Muscle of back (tissue), 13 donors: ENCODE measurements around the gene KRTAP6-2. TPM values are rescaled to one million over a fixed set of nuclear protein-coding genes. Genes with fewer than 3 reads are reported as not detected.
A peak's percentile ranks its signal among the peaks of the same experiment; 100 is the strongest.

ENCODE experiments used
- DNase-seq, 3 donors: peaks; one replicate each; pipeline versions ENCODE4 v3.0.0 to v3.0.0-alpha.2; 2013
- long read RNA-seq, 9 donors: transcript quantifications; one replicate each; lab custom pipeline, GENCODE V29; 2026
- polyA plus RNA-seq, 10 donors: library from polyadenylated mRNA; unstranded; fragments of 120-200 nt; gene quantifications; one replicate each; pipeline ENCODE4 v1.2.1, GENCODE V29; 2013; ENCODE audit not compliant: insufficient read length in 10 of 10

Gene KRTAP6-2, protein sequence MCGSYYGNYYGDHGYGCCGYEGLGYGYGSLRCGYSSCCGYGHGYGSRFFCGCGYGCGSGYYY
- polyA plus RNA-seq, result not detected
- long read RNA-seq, donor 1, result 0 reads
- long read RNA-seq, donor 2, result 0 reads
- long read RNA-seq, donor 3, result 0 reads
- long read RNA-seq, donor 4, partial matches to known transcripts, result 0 of 1 reads
- long read RNA-seq, donor 4, other reads (novel, unspliced or antisense), result 0 of 1 reads
- long read RNA-seq, donor 5, result 0 reads
- long read RNA-seq, donor 6, result 0 reads
- long read RNA-seq, donor 7, result 0 reads
- long read RNA-seq, donor 8, result 0 reads
- long read RNA-seq, donor 9, result 0 reads

DNA sequence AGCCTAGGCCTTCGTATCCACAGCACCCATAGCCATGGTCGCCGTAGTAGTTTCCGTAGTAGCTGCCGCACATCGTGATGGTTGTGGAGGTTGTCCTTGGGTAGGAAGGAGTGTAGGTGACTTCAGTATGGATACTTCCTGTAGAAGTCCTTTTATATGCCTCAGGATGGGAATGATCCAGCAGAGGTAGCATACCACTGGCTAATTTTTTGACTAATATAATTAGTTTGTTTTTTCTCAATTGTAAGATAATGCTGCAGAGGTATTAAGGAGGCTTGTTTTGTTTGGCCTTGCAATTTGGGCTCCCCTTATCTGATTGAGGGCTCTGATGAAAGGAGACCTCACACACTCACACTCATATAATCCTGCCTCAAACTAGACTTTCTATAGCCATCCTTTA is at the start of gene KRTAP6-2:
KRTAP6-2 (minus strand) TSS at position 101 of the 400 bp plus-strand sequence; CDS start at position 73, 28 bp downstream.
- DNase-seq, result no peak

DNA sequence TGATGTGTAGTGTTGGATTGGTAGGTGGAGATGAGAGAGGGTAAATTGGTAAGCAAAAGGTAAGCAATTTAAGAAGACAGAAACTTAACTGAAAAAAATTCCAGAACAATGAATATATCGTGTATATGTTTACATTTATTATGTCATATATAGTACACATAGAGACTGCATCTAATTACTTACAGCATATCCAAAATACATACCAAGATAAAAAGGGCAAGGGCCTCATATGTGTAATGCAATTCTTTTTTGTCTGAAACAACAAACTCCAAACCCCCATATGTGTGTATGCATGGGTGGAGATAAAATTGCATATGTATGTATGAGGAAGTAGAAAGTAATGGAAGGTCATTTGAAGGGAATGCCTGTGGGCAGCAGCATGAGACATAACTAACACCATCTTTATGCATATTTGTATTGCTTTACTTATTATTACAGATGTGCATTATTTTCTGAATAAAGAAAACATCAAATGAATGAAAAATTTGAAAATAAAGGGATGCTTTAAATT is 48.3 kb upstream of the KRTAP6-2 start:
- no peak for DNase-seq

GRCh38 chr21:30642564-30642963 is 43.9 kb upstream of the KRTAP6-2 start, which contains the start of gene KRTAP20-3:
TSS of gene KRTAP20-3 (plus strand) at chr21:30642864.
- DNase-seq, result no peak

DNA sequence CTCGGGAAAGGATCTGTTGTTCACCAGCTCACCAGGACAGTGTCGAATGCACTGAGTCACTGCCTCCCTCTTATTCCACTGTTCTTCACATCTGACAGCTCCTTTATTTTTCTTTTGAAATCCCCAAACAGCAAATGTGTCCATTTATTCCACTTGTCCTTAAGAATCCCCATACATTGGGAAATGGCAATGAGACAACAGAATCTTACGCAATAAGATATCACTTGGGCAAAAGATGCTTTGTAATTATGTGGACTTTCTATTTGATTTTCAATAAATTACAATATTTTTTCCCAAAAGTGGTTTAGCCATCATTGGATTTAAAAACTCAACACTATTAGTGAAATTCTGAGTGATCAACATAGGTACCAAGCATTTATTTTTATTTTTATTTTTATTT is 40.0 kb upstream of the KRTAP6-2 start:
- no peak for DNase-seq

DNA sequence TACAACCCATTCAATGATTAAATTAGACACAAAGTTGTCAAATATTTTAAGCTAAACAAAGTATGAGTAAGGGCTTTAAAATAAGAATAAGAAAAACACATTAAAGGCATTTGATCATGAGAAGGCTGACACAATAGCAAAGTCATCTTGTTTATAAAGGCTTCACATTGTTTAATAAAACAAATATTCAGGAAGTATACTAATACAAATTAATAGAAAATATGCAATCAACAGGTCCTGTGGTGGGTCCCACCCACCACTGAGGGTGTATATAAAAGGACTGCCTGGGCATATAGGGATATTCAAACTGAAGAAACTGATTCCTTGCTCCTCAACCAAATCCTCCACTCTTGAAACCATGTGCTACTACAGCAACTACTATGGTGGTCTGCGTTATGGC is 36.2 kb upstream of the KRTAP6-2 start, which contains the start of gene KRTAP20-2:
KRTAP20-2 (plus strand) TSS at position 301 of the 400 bp plus-strand sequence; CDS start at position 359, 58 bp downstream.
- DNase-seq, result no peak

GRCh38 chr21:30629200-30629599 is 30.5 kb upstream of the KRTAP6-2 start:
- DNase-seq, result peak in 1 of 3 donors; percentile 3

DNA sequence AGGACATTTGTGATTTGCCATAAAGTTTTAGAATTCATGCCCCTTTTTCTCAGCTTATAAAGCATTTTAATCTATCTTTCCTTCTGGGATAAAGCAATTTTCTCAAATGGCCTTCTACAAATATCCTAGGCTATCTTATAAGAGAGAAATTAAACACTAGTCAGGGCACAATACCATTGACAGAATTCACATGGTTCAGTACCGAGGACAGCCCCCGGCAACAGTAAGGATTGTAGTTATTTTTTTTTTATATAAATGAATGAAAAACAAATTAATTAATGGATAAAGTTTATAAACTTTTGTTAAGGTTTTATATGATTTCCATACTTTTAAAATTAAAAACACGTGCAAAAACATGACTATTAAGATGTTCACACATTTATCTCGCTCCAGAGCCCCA is 29.4 kb upstream of the KRTAP6-2 start:
- no peak for DNase-seq

DNA sequence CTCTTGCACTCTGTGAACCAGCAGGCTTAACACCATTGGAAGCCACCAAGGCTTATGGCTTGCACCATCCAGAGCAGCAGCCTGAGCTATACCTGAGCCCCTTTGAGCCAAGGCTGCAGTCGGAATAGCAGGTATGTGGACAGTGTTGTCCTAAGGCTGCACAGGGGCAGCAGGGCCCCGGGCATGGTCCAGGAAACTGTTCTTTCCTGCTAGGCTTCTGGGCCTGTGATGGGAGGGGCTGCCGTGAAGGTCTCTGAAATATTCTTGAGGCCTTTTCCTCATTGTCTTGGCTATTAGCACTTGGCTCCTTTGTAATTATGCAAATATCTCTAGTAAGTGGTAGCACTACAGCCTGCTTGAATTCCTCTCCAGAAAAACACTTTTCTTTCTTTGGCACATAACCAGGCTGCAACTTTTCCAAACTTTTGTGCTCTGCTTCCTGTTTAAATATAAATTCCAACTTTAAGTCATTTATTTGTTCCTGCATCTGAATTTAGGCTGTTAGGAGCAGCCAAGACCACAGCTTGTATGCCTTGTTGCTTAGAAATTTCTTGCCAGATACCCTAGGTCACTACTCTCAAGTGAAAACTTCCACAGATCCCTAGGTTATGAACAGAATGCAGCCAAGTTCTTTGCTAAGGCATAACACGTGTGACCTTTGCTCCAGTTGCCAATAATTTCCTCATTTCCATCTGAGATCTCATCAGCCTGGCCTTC is 26.9 kb upstream of the KRTAP6-2 start:
- peak in 2 of 3 donors; percentile 16 to 37 for DNase-seq

- no peak for DNase-seq
Observed at GRCh38 chr21:30623362-30623761, 24.7 kb upstream of the KRTAP6-2 start.

GRCh38 chr21:30620522-30620921 is 21.8 kb upstream of the KRTAP6-2 start, which contains the start of gene KRTAP20-4:
TSS of gene KRTAP20-4 (plus strand) at chr21:30620627.
- DNase-seq, result no peak

GRCh38 chr21:30620080-30620479 is 21.4 kb upstream of the KRTAP6-2 start:
- DNase-seq, result no peak

DNA sequence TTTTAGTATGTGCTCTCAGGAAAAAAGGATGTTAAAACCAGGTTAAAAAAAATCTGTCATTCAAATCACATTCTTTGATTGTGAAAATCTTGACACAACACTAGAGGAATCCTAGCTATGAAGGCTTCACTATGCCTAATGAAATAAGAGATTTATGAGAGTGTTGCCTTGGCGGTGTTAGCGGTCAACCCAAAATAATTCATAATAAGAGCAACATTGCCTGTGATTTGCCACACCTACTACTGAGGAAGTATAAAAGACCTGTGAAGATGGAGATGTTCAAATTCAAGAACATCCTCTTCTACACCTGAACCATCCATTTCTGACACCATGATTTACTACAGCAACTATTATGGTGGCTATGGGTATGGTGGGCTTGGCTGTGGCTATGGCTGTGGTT is 17.4 kb upstream of the KRTAP6-2 start, which contains the start of gene KRTAP20-1:
KRTAP20-1 (plus strand) TSS at position 301 of the 400 bp plus-strand sequence; CDS start at position 331, 30 bp downstream.
- DNase-seq, result no peak

- no peak for DNase-seq
Observed at GRCh38 chr21:30615199-30615598, 16.5 kb upstream of the KRTAP6-2 start.

- no peak for DNase-seq
Observed at GRCh38 chr21:30613836-30614235, 15.1 kb upstream of the KRTAP6-2 start, which contains the start of gene KRTAP6-1. TSS of gene KRTAP6-1 (minus strand) at chr21:30613930. CDS start at chr21:30613904, 26 bp downstream.

DNA sequence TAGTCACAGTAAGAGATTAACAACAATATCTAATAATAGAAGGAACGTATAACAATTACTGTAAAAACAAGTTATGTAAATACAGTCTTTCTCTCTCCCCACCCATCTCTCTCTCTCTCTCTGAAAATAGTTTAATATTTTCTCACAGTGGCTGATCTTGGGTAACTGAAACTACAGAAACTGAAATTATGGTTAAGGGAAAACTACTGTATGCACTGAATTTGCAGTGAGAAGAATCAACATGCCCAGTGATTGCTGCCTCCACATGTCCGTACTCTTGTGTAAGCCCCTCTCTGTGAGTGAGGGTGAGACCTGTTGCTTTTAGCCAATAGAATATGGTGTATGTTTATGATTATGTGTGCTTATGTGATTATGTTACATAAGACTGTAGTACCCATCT is 13.4 kb upstream of the KRTAP6-2 start:
- no peak for DNase-seq

- no peak for DNase-seq
Observed at GRCh38 chr21:30605968-30606367, 7.3 kb upstream of the KRTAP6-2 start.

- no peak for DNase-seq
Observed at GRCh38 chr21:30600787-30601186, 2.1 kb upstream of the KRTAP6-2 start, which contains the start of gene KRTAP22-1. TSS of gene KRTAP22-1 (plus strand) at chr21:30601087.

GRCh38 chr21:30592140-30592539 is 6.6 kb downstream of the KRTAP6-2 start, which contains the start of gene KRTAP6-3:
TSS of gene KRTAP6-3 (plus strand) at chr21:30592440. CDS start at chr21:30592446, 6 bp downstream.
- no peak for DNase-seq

DNA sequence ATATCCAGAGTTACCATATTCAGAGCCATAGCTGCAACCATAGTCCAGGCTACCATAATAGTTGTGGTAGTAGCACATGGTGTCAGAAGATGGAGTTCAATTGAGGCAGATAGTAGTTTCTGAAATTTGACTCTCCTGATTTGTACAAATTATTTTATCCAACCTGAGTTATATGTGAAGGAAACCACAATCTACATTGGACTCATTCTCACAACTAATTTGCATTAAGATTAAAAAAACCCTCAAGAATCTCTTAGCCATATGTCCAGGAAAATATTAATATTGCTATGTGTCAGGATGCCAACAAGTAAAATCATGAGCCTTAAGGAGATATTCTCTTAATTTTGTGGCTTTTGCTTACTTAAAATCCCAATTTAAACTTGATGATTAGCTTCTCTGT is 8.4 kb downstream of the KRTAP6-2 start, which contains the start of gene KRTAP22-2:
KRTAP22-2 (minus strand) TSS at position 101 of the 400 bp plus-strand sequence.
- DNase-seq, result no peak

- no peak for DNase-seq
Observed at GRCh38 chr21:30582870-30583269, 15.8 kb downstream of the KRTAP6-2 start.

DNA sequence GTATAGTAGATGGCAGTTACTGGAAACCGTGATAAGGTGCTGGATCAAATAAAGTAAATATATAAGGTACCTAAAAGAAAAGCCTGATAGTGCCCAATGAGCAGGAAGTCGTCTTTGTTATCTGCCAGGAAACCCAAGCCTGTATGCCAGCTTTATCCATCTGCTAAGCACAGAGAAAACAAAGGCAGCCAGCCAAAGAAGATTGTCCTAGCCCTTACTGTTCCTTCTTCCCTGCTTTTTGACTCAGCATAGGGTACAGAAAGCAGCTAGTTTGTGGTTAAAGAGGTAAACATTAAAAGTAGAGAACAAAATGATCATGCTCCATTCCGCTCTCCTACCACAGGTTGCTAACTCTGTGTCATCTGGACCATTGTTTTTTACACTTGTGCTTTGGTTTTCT is 18.6 kb downstream of the KRTAP6-2 start:
- DNase-seq, result no peak

GRCh38 chr21:30579346-30579745 is 19.4 kb downstream of the KRTAP6-2 start:
- peak; percentile 6 to 48 (median 42) for DNase-seq
